C4-2B (cell line): ENCODE measurements around the gene CCDC88C.

Experiments used
- H3K27ac ChIP-seq: fragments of 450-650 bp; 2 replicates; pipeline ENCODE4 v1.5.1; 2017
- CTCF ChIP-seq: fragments of 450-650 bp; conservative IDR thresholded peaks from 2 replicates; pipeline ENCODE4 v1.5.1; 2017; ENCODE audit warnings: mild to moderate bottlenecking
- ZFX ChIP-seq: fragments of 450-650 bp; IDR thresholded peaks from 2 replicates; pipeline ENCODE4 v1.6.1; 2017

Gene CCDC88C

GRCh38 chr14:91406982-91407381 is 10.6 kb downstream of the CCDC88C start:
- no peak for TF ChIP-seq ZFX
- H3K27ac ChIP-seq, result no peak overlapping the region

- TF ChIP-seq ZFX (no peak), CTCF (no peak)
- no peak overlapping the region for H3K27ac ChIP-seq
Measured at GRCh38 chr14:91406451-91406850, 11.2 kb downstream of the CCDC88C start.

GRCh38 chr14:91405724-91406435 is 11.7 kb downstream of the CCDC88C start:
- TF ChIP-seq CTCF (no peak), ZFX (no peak)
- H3K27ac ChIP-seq, result no peak overlapping the region

- H3K27ac ChIP-seq, result no peak overlapping the region
- TF ChIP-seq CTCF (no peak), ZFX (no peak)
Measured at GRCh38 chr14:91405241-91405721, 12.3 kb downstream of the CCDC88C start.

GRCh38 chr14:91402771-91403600 is 14.6 kb downstream of the CCDC88C start:
- H3K27ac ChIP-seq, result peak overlapping the region; percentile 88
- TF ChIP-seq CTCF, result no peak
- TF ChIP-seq ZFX, result no peak

GRCh38 chr14:91402348-91402747 is 15.3 kb downstream of the CCDC88C start:
- TF ChIP-seq CTCF, result no peak
- no peak for TF ChIP-seq ZFX
- peak overlapping the region; percentile 88 for H3K27ac ChIP-seq

GRCh38 chr14:91401751-91402150 is 15.9 kb downstream of the CCDC88C start:
- H3K27ac ChIP-seq, result peak overlapping the region; percentile 88
- TF ChIP-seq CTCF, result no peak
- no peak for TF ChIP-seq ZFX
